ENCODE data around the gene ANTKMT. TPM values are rescaled to one million over a fixed set of nuclear protein-coding genes. Genes with fewer than 3 reads are reported as not detected.

The ANTKMT gene
- total RNA-seq, 2 experiments from 2014 or later = 14.8 to 21.1 TPM

DNA sequence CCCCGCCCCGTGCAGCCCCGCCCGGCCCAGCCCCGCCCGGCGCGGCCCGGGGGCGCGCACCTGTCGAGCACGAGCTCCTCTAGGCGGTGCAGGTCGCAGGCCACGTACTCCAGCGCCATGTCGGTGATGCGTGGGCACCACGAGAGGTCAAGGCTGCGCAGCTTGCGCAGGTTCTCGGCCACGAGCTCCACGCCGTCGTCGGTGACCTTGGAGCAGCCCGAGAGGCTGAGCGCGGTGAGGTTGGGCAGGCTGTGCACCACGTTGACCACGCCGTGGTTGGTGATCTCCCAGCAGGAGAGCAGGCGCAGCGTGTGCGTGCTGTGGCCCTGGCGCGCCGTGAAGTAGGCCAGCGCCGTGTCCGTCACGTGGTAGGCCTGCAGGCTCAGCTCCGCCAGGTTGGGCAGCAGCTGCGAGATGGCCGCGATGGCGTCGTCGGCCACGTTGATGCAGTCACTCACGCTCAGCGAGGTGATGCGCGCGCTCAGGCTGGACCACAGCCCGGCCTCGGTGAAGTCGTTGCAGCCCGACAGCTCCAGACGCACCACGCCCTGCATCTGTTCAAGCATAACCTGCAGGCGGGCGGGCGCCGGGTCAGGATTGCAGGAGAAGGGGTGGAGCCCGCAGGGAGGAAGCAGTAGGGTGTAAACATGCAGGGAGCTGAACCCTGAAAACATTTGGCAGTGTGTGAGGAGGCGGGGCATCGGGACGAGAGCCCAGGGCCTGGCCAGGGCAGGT is 25.4 kb upstream of the ANTKMT start:
- CTCF ChIA-PET = interaction anchor here (0.7 to 3.3 kb wide), 14 partner anchors 12 to 111 kb away, joined by 3 to 24 read pairs (median 3); partner anchors contain the start of genes ANTKMT, CHTF18, CIAO3 and METRN
- H3K4me3 Mint-ChIP-seq = peak overlapping the region; percentile 77
- ATAC-seq (peak; percentile 81), DNase-seq (peak; percentile 80)
- H3K27ac Mint-ChIP-seq = peak overlapping the region; percentile 79
- H3K9me3 Mint-ChIP-seq (ENCODE audit: low read depth) = peaks cover 2% of the 10 kb centered on the region
- H3K27me3 Mint-ChIP-seq = peaks cover 16% of the 10 kb centered on the region
- H3K4me1 Mint-ChIP-seq = peaks cover 30% of the 10 kb centered on the region
- H3K36me3 Mint-ChIP-seq = peaks cover 1% of the 10 kb centered on the region

DNA sequence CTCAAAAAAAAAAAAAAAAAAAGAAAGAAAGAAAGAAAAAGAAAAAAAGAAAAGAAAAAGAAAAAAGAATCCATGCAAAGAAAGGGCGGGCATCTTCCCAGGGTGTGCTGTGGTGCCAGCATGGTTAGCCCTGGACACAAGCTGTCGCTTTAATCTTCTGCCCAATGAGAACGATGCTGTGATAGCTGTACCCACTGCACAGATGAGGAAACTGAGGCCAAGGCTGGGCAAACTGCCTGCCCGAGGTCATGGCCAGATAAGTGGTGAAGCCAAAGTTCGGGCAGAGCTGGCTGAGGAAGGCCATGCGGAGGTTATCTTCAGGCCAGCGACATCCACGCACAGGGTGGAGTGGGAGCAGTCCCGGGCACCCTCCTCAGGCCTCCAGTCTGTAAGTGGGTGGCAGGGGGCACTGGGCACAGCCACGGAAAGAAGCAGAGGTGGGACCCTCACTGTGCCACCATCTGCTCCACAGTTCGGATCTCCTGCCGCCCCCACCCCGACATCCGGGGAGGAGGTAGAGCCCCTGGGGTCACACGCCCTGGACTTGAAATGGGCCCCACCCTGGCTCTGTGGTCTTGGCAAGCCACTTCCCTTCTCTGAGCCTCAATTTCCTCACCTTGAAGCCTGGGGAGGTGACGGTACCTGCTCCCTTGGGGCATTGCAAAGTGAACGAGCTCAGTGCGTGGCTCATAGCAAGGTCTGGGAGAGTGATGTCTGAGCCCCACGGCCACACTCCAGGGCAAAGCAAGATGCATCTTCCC is 21.9 kb upstream of the ANTKMT start:
- Mint-ChIP-seq H3K27ac (no peak overlapping the region), H3K4me3 (no peak overlapping the region), H3K9me3 (ENCODE audit: low read depth) (no peaks in the 10 kb centered on the region), H3K36me3 (no peaks in the 10 kb centered on the region), H3K4me1 (peaks cover 22% of the 10 kb centered on the region), H3K27me3 (peaks cover 34% of the 10 kb centered on the region)
- CTCF ChIA-PET = interaction anchor here (0.7 kb wide), 1 partner anchor 13 kb away, joined by 4 read pairs; no protein-coding TSS in a partner anchor
- peak; percentile 73 for DNase-seq
- ATAC-seq = no peak

DNA sequence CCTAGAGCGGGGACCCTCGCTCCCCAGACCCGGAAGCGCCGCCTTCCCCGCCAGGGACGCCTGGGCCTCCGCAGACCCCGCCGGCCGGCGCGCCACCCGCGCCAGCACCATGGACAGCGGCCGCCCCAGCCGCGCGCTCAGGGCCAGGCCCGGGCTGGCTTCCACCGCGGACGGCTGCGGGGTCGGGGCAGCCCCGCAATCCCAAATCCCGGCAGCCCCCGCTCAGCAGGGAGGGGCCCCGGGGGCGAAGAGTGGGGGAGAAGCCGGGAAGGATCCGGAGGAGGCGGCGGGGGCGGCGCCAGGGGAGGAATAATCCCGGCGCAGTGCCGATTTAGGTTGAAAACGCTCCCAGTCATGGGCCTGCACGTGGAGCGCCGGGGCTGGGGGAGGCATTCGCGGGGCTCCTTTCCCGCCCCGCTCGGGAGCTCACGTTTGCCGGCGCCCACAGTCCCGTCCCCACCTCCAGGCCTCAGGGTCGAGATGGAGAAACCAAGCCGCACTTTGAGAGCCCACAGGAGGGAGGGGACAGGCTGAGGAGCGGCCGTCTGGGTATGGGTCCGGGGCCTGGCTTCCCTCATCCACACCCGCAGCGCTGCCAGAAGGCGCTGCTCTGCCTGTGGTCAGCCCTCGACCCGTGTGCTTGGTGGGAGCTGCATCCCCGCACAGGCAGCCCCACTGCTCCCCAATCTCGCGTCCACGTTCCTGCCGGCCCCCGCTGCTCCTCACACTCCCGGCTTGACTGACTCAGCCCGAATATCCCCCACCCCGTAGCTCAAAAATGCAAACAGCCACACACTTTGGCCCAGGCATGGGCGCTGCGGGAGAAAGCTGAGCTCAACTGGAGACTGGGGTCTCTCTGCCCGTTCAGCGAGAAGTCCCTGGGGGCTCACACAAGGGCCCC is 20.0 kb upstream of the ANTKMT start:
- Mint-ChIP-seq H3K4me1 (peaks cover 14% of the 10 kb centered on the region), H3K27ac (no peak overlapping the region), H3K9me3 (ENCODE audit: low read depth) (no peaks in the 10 kb centered on the region), H3K27me3 (peaks cover 37% of the 10 kb centered on the region), H3K4me3 (no peak overlapping the region), H3K36me3 (no peaks in the 10 kb centered on the region)
- CTCF ChIA-PET = no interaction called here
- DNase-seq (no peak), ATAC-seq (peak; percentile 50)

DNA sequence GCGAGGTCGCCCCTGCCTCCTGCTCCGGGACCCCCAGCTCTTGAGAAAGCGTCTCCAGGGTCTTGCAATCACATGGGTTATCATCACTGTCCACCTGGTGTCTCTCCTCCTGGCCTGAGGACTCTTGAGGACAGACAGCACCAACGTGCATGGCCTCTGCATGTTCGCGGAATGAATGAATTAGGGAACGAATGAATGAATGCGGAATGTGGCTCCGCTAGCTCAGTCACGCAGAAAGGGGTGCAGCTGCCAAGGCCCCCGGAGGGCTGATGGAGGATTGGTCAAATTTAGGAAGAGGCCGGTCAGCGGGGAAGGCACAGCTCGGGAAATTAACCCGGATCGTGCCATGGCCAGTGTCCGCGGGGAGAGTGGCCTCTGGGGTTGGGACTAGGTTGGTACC is 18.6 kb upstream of the ANTKMT start:
- peaks cover 49% of the 10 kb centered on the region for H3K27me3 Mint-ChIP-seq
- H3K27ac Mint-ChIP-seq = no peak overlapping the region
- H3K9me3 Mint-ChIP-seq (ENCODE audit: low read depth) = no peaks in the 10 kb centered on the region
- no peak for DNase-seq
- CTCF ChIA-PET = interaction anchor here (1.1 to 3.0 kb wide), 2 partner anchors 11 to 84 kb away, joined by 3 to 14 read pairs; no protein-coding TSS in a partner anchor
- H3K4me3 Mint-ChIP-seq = no peak overlapping the region
- peaks cover 14% of the 10 kb centered on the region for H3K4me1 Mint-ChIP-seq
- no peaks in the 10 kb centered on the region for H3K36me3 Mint-ChIP-seq
- ATAC-seq = no peak

DNA sequence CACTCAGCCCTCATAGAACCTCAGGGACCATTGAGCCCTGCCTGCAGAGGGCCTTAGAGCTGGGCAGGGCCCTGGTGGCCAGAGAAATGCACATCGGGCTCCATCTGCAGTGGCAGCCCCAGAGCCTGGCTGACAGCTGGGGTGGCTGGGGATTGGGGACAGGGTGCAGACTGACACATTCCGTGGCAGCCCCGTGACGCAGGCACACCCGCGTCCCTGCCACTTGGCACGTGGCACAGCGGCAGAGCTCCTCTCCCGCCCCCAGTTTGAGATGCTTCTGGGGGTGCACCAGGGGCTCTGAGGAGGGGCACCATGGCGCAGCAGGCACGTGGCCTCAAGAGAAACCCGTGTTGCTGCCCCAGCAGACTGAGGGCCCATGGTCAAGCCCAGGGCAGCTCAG is 17.5 kb upstream of the ANTKMT start:
- no peak for DNase-seq
- CTCF ChIA-PET = interaction anchor here (1.1 to 3.0 kb wide), 3 partner anchors 10 to 83 kb away, joined by 3 to 14 read pairs (median 3); partner anchors contain the start of gene METRN
- Mint-ChIP-seq H3K4me3 (no peak overlapping the region), H3K9me3 (ENCODE audit: low read depth) (no peaks in the 10 kb centered on the region), H3K27me3 (peaks cover 58% of the 10 kb centered on the region), H3K27ac (no peak overlapping the region), H3K36me3 (no peaks in the 10 kb centered on the region), H3K4me1 (peaks cover 12% of the 10 kb centered on the region)
- ATAC-seq = no peak

DNA sequence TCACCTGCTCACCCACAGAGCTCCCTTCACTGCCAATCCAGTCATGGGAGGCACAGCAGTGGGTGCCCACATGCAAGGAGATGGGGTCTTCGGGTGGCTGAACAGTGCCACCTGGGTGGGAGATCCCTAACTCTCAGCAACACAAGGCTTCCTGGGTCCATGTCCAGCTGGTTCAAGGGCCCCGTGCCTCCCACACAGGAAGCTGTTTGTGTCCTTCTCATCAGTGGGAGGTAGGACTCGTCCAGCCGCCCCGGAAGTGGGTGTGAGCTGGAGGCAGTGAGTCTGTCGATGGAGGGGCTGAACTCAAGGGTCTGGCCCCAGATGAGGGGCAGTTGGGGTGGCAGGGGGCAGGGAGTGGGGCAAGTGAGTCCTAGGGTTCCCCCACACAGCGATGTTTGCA is 16.9 kb upstream of the ANTKMT start:
- ATAC-seq (no peak), DNase-seq (no peak)
- H3K36me3 Mint-ChIP-seq = no peaks in the 10 kb centered on the region
- H3K27me3 Mint-ChIP-seq = peaks cover 63% of the 10 kb centered on the region
- H3K27ac Mint-ChIP-seq = no peak overlapping the region
- peaks cover 9% of the 10 kb centered on the region for H3K4me1 Mint-ChIP-seq
- H3K9me3 Mint-ChIP-seq (ENCODE audit: low read depth) = no peaks in the 10 kb centered on the region
- CTCF ChIA-PET = interaction anchor here (0.7 to 3.0 kb wide), 3 partner anchors 9 to 36 kb away, joined by 3 to 14 read pairs (median 3); partner anchors contain the start of genes CIAO3 and METRN
- H3K4me3 Mint-ChIP-seq = no peak overlapping the region

DNA sequence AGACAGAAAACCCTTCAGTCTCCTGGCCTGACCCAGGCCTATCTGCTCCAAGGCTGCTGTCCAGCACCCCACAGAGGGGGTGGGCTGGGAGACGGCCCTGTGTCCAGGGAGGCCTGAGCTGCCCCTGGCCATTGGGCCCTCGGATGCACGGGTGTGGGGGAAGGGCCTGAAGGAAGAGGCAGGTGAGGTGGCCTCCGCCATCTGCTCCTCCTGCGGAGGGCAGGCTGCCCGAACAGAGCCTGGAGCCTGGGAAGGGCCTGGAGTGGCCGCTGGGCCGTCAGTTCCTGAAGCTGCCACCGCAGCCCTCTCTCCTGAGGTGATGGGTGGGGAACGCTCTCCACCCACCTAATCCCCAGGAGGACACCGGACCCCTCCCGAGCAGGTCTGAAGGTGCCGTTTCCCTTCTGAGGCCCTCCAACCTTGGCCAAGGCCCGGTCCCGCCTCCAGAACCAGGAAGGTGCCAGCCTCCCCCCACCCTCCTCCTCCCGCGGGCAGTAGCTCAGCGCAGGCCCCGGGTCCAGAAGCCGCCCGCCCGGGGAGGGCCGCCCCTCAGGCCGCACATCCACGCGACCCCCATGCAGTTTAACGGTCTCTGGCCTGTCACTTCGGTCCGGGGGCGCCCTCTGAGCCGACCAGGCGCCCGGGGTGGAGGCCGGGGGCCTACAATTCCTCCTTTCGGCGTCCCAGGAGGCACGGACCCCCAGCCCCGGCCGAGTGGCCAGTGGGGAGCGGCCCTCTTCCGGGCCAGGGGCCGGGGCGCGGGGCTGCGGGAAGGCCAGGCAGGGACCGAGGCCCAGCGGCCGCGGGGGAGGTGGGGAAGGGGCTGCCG is 16.2 kb upstream of the ANTKMT start:
- DNase-seq = no peak
- peaks cover 2% of the 10 kb centered on the region for H3K4me1 Mint-ChIP-seq
- H3K27me3 Mint-ChIP-seq = peaks cover 69% of the 10 kb centered on the region
- H3K9me3 Mint-ChIP-seq (ENCODE audit: low read depth) = no peaks in the 10 kb centered on the region
- H3K4me3 Mint-ChIP-seq = no peak overlapping the region
- no peaks in the 10 kb centered on the region for H3K36me3 Mint-ChIP-seq
- no peak for ATAC-seq
- CTCF ChIA-PET = interaction anchor here (0.7 to 3.0 kb wide), 3 partner anchors 8 to 36 kb away, joined by 3 to 14 read pairs (median 3); partner anchors contain the start of genes CIAO3 and METRN
- H3K27ac Mint-ChIP-seq = no peak overlapping the region

DNA sequence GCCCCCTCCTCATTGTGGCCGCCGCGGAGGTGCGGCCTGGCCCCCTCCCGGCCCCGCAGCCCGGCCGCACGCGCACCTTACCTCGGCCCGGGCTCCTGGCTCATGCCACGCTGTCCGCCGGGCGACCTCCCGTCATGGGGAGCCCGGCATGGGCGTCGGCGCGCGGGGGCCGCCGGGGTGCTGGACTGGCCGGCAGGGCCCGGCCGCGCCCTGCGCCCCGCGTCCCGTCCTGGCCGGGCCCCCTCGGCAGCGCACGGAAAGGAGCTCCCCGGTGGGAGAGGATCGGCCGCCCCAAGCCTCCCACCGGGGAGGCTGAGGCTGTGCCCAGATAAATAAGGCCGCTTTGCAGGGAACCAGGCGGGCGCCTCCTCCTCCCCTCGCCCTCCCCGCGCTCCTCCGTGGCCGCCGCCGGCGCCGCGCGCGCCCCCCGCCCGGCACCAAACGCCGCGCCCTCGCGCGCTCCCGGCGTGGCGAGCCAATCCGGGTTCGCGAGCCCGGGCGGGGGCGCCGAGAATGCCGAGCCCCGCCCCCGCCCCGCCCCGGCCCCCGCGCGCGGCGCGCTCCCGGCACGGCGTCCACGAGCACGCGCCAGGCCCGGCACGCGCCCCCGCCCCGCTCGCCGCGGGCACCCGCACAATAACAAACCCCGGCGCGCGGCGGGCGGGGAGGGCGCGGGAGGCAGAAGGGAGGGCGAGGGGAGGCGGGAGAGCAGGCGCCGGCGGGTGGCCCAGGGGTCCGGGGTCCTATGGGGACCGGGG is 15.3 kb upstream of the ANTKMT start, which contains the start of gene FBXL16:
TSS of gene FBXL16 (minus strand) at position 371 of the 758 bp plus-strand sequence. CDS start 8,396 bp downstream, outside the sequence.
- H3K4me1 Mint-ChIP-seq = no peaks in the 10 kb centered on the region
- no peak within 1 kb of the TSS for H3K27ac Mint-ChIP-seq
- H3K4me3 Mint-ChIP-seq = no peak within 1 kb of the TSS
- peaks cover 68% of the 10 kb centered on the region for H3K27me3 Mint-ChIP-seq
- no peaks in the 10 kb centered on the region for H3K36me3 Mint-ChIP-seq
- no peaks in the 10 kb centered on the region for H3K9me3 Mint-ChIP-seq (ENCODE audit: low read depth)
- DNase-seq (no peak), ATAC-seq (no peak)
- CTCF ChIA-PET = no interaction called here

DNA sequence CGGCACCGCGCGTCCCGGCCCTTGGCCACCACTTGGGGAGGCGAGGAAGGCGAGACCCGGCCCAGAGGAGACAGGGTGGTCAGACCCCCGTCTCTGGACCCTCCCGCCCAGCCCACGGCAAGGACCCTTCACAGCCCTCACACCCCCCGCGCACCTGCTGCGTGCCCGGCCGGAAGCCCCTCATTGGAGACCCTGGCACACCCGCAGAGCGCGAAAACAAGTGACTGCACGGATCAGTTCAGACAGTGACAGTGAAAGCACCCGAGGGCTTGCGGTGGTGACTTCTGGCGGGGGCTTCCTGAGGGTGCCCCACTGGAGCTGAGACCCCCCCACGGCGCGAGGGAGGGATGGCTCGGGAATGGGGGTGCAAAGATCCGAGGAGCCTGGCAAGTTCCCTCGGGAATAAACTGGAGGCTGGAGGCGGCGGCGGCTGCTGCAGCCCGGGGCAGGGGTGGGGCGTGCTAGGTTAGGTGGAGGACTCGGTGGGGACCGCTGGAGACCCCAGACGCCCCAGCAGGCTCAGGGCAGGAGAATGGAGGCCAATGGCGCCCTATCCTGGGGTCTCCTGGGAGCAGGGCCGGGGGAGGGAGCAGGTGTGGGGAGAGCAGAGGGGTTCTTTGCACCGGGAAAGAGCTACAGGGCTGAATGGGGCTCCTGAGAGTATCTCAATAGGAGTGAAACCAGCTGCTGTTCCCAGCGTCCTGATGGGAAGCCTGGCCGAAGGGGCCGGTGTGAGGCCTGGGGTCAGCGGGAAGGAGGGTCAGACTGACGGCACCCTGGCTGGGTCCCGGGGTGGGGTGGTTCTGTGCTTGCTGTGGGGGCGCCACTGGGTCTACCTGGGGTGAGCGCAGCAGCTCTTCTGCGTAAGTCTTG is 14.5 kb upstream of the ANTKMT start:
- Mint-ChIP-seq H3K4me3 (no peak overlapping the region), H3K36me3 (no peaks in the 10 kb centered on the region), H3K4me1 (no peaks in the 10 kb centered on the region), H3K9me3 (ENCODE audit: low read depth) (no peaks in the 10 kb centered on the region), H3K27ac (no peak overlapping the region), H3K27me3 (peaks cover 64% of the 10 kb centered on the region)
- DNase-seq (no peak), ATAC-seq (no peak)
- CTCF ChIA-PET = interaction anchor here (0.8 to 1.0 kb wide), 3 partner anchors 10 to 34 kb away, joined by 3 read pairs; partner anchors contain the start of genes CIAO3 and WDR24

DNA sequence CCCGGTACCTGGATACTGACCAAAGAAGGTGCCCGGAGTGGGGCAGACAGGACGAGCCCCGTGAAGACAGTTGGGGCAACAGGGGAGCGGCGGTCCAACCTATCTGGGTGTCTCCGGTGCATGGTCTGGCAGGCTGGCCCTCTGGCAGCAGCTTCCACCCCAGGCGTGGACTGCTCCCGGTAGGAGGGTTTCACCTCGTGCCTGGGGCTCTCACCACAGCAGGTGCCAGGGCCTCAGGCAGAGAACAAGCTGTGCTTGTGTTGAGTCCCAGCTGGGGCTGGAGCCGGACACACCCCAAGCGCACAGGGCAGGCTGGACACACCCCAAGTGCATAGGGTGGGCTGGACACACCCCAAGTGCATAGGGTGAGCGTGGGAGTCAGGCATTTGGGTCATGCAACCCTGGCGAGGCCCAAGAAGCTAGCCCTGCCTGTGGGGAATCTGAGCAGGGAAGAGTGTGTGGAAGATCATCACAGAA is 13.8 kb upstream of the ANTKMT start:
- ATAC-seq = no peak
- no peak overlapping the region for H3K27ac Mint-ChIP-seq
- no peaks in the 10 kb centered on the region for H3K4me1 Mint-ChIP-seq
- peaks cover 58% of the 10 kb centered on the region for H3K27me3 Mint-ChIP-seq
- no peak overlapping the region for H3K4me3 Mint-ChIP-seq
- no peaks in the 10 kb centered on the region for H3K9me3 Mint-ChIP-seq (ENCODE audit: low read depth)
- DNase-seq = no peak
- H3K36me3 Mint-ChIP-seq = no peaks in the 10 kb centered on the region
- CTCF ChIA-PET = interaction anchor here (0.8 to 1.3 kb wide), 4 partner anchors 11 to 78 kb away, joined by 3 to 5 read pairs (median 3); partner anchors contain the start of genes CIAO3 and WDR24

DNA sequence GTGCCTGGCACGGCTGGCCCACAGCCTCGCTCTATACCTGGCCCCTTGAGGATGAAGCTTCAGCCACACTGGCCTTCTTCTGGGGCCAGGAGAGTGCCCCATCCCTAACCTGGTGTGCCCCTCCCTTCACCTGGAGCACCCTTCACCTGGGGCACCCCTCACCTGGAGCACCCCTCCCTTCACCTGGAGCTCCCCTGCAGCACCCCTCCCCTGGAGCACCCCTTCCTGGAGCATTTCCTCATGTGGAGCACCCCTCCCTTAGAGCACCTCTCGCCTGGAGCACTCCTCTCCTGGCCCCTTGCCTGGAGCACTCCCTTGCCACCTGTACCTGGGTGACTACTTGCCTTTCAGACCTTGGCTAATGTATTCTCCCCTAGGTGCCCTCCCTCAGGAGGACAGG is 12.9 kb upstream of the ANTKMT start:
- Mint-ChIP-seq H3K4me3 (no peak overlapping the region), H3K36me3 (no peaks in the 10 kb centered on the region), H3K27me3 (peaks cover 53% of the 10 kb centered on the region), H3K27ac (no peak overlapping the region), H3K4me1 (peaks cover 3% of the 10 kb centered on the region), H3K9me3 (ENCODE audit: low read depth) (no peaks in the 10 kb centered on the region)
- ATAC-seq (no peak), DNase-seq (no peak)
- CTCF ChIA-PET = interaction anchor here (1.3 kb wide), 1 partner anchor 78 kb away, joined by 5 read pairs; no protein-coding TSS in a partner anchor
